ENCODE measurements around the gene CD28. TPM values are rescaled to one million over a fixed set of nuclear protein-coding genes. Genes with fewer than 3 reads are reported as not detected.

Gene CD28
- total and polyA plus RNA-seq, 10 of the 15 experiments (the other 5 are each of a cell fraction or from before 2014, with no cell fraction given), result 0.03 to 0.23 (median 0.04) TPM; not detected in 7

GRCh38 chr2:203730076-203730729 lies 23.8 kb downstream of the CD28 start:
- BruUV-seq (replicated peaks), result no TSS peak
- intact Hi-C loops (cut with micrococcal nuclease; ENCODE audit: unreplicated experiment) (no loop called here), in situ Hi-C loops (cut with MboI) (no loop called here)
- Histone ChIP-seq H3K4me1 (ENCODE audit: control insufficient read depth, insufficient read depth, low read length) (no peaks in the 10 kb centered on the region), H3K79me2 (ENCODE audit: control insufficient read depth, insufficient read depth, low read length) (no peaks in the 10 kb centered on the region), H3K27ac (ENCODE audit: control insufficient read depth, insufficient read depth) (no peak overlapping the region), H3K27me3 (replicated peaks in 1 of 2; ENCODE audit: control insufficient read depth in 2 of 2, insufficient read depth in 2 of 2, low read length in 1 of 2) (no peaks in the 10 kb centered on the region; a peak in 1 of 4 replicates), H4K20me1 (ENCODE audit: control insufficient read depth, insufficient read depth) (no peaks in the 10 kb centered on the region), H3K9me3 (replicated peaks; ENCODE audit: control insufficient read depth, insufficient read depth, low read length) (no peaks in the 10 kb centered on the region), H3K9ac (ENCODE audit: control insufficient read depth, insufficient read depth, low read length) (no peak overlapping the region), H3K4me2 (ENCODE audit: control insufficient read depth, insufficient read depth) (no peak overlapping the region), H2AFZ (ENCODE audit: control insufficient read depth, low read depth, low read length) (no peak overlapping the region), H3K4me3 (no peak overlapping the region), H3K36me3 (ENCODE audit: control insufficient read depth in 2 of 2, insufficient read depth in 2 of 2, low read length in 1 of 2) (no peaks in the 10 kb centered on the region)
- 90% methylated on average over 4 of the region's 4 CpGs for WGBS (ENCODE audit: insufficient coverage, insufficient replicate concordance, low lambda C conversion rate, missing lambda C conversion rate)
- no peak for DNase-seq (ENCODE audit: low read depth, low spot score)
- ChIA-PET POLR2A (interaction anchor here (1.3 kb wide), 1 partner anchor 20 kb away, joined by 3 read pairs; no protein-coding TSS in a partner anchor), RAD21 (ENCODE audit: unreplicated experiment) (no interaction called here), SMC1A (ENCODE audit: uncharacterized antibody, unreplicated experiment) (no interaction called here), CTCF (no interaction called here)
- TF ChIP-seq SIN3A (IDR thresholded peaks at IDR 0.05; ENCODE audit: low read depth, low read length) (no peak), JUNB (IDR thresholded peaks at IDR 0.05) (0 out of 2 replicates have a peak, but pooled peaks have one; percentile 28), RUNX3 (IDR thresholded peaks at IDR 0.05; ENCODE audit: low read length) (no peak), MTA2 (IDR thresholded peaks at IDR 0.05; ENCODE audit: low read depth) (no peak), NR2F1 (conservative IDR thresholded peaks at IDR 0.05) (no peak), NFIC (IDR thresholded peaks at IDR 0.05; ENCODE audit: low read depth, low read length) (0 out of 2 replicates have a peak, but pooled peaks have one; percentile 26)
- FAIRE-seq, result no peak
- ATAC-seq, result peak; percentile 34; the same call in 1 of the 3 replicates

DNA sequence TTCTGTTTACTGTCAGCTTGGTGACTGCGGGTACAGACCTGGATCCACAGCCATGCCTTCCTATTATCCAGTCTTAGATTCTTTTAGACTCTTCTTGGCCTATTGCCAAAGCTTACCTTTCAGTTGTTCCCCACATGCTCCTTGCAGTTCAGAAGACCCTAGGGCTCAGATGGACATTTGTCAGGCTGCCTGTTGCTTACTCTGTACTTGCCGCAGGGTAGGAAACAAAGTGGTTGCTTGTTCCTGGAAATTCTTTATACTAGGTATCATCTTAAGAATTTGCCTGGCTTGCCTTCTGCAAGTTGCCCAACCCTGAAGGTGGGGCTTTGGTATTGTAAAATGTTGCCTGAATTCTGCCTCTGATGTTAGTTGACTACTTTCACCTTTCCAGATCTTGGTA lies 24.4 kb downstream of the CD28 start:
- no peaks in the 10 kb centered on the region for H3K9me3 ChIP-seq (replicated peaks; ENCODE audit: control insufficient read depth, insufficient read depth, low read length)
- ATAC-seq, result no peak
- H3K4me1 ChIP-seq (ENCODE audit: control insufficient read depth, insufficient read depth, low read length), result no peaks in the 10 kb centered on the region

More for the DNA sequence above, 24.4 kb downstream of the CD28 start:
- H2AFZ ChIP-seq (ENCODE audit: control insufficient read depth, low read depth, low read length), result no peak overlapping the region
- H3K27me3 ChIP-seq (replicated peaks in 1 of 2; ENCODE audit: control insufficient read depth in 2 of 2, insufficient read depth in 2 of 2, low read length in 1 of 2), result no peaks in the 10 kb centered on the region; a peak in 1 of 4 replicates
- RAD21 ChIA-PET (ENCODE audit: unreplicated experiment), result no interaction called here
- DNase-seq (ENCODE audit: low read depth, low spot score) (no peak), FAIRE-seq (no peak)
- SMC1A ChIA-PET (ENCODE audit: uncharacterized antibody, unreplicated experiment), result no interaction called here
- CTCF ChIA-PET, result no interaction called here
- H3K36me3 ChIP-seq (ENCODE audit: control insufficient read depth in 2 of 2, insufficient read depth in 2 of 2, low read length in 1 of 2), result no peaks in the 10 kb centered on the region
- intact Hi-C loops (cut with micrococcal nuclease; ENCODE audit: unreplicated experiment), result no loop called here
- POLR2A ChIA-PET, result no interaction called here
- no peak overlapping the region for H3K4me2 ChIP-seq (ENCODE audit: control insufficient read depth, insufficient read depth)
- H3K79me2 ChIP-seq (ENCODE audit: control insufficient read depth, insufficient read depth, low read length), result no peaks in the 10 kb centered on the region
- TF ChIP-seq, protein P1, sequence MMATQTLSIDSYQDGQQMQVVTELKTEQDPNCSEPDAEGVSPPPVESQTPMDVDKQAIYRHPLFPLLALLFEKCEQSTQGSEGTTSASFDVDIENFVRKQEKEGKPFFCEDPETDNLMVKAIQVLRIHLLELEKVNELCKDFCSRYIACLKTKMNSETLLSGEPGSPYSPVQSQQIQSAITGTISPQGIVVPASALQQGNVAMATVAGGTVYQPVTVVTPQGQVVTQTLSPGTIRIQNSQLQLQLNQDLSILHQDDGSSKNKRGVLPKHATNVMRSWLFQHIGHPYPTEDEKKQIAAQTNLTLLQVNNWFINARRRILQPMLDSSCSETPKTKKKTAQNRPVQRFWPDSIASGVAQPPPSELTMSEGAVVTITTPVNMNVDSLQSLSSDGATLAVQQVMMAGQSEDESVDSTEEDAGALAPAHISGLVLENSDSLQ (IDR thresholded peaks at IDR 0.05), result no peak
- TF ChIP-seq TBL1XR1 (IDR thresholded peaks at IDR 0.05; ENCODE audit: low read depth, low read length) (no peak), BRCA1 (IDR thresholded peaks at IDR 0.05; ENCODE audit: low read depth, low read length) (no peak), ETV6 (conservative IDR thresholded peaks at IDR 0.05 in 1 of 2, IDR thresholded peaks at IDR 0.05 in 1 of 2; ENCODE audit: borderline replicate concordance in 1 of 2, low read depth in 1 of 2) (no peak), SREBF2 (IDR thresholded peaks at IDR 0.05; ENCODE audit: low read length) (no peak), MXI1 (IDR thresholded peaks at IDR 0.05; ENCODE audit: low read depth, low read length) (no peak), YBX1 (IDR thresholded peaks at IDR 0.05) (no peak), RCOR1 (conservative IDR thresholded peaks at IDR 0.05; ENCODE audit: low read depth, low read length) (no peak), TCF3 (IDR thresholded peaks at IDR 0.05; ENCODE audit: borderline replicate concordance, insufficient read depth, low read depth, low read length) (no peak)
- no peaks in the 10 kb centered on the region for H4K20me1 ChIP-seq (ENCODE audit: control insufficient read depth, insufficient read depth)
- no TSS peak for BruUV-seq (replicated peaks)
- no peak overlapping the region for H3K9ac ChIP-seq (ENCODE audit: control insufficient read depth, insufficient read depth, low read length)
- in situ Hi-C loops (cut with MboI), result no loop called here
- 49% methylated on average over 2 of the region's 2 CpGs for WGBS (ENCODE audit: insufficient coverage, insufficient replicate concordance, low lambda C conversion rate, missing lambda C conversion rate)
- H3K4me3 ChIP-seq, result no peak overlapping the region
- H3K27ac ChIP-seq (ENCODE audit: control insufficient read depth, insufficient read depth), result no peak overlapping the region

Data from GM12878 (cell line).